GM21515 (cell line): ENCODE data around the gene MARVELD3.
"Not testable (repeated sequence)": the region's sequence is repeated elsewhere in the genome, so short reads cannot be mapped to it uniquely, and the experiment has no call there.

ENCODE experiments used
- ATAC-seq: cut with Tn5 transposase; IDR thresholded peaks from one replicate; pipeline ENCODE4 v1.9.1; 2021; ENCODE audit not compliant: unreplicated experiment

MARVELD3 gene

GRCh38 chr16:71626018-71626857 lies at the start of gene MARVELD3:
MARVELD3 (plus strand) TSS chr16:71626184; CDS start chr16:71626230, 46 bp downstream.
- ATAC-seq: no peak

GRCh38 chr16:71576971-71577370 lies 49.0 kb upstream of the MARVELD3 start, which contains the start of gene TAT:
TAT (minus strand) TSS chr16:71577092; CDS start chr16:71576415, 677 bp downstream.
- ATAC-seq: no peak

GRCh38 chr16:71582553-71582848 lies 43.5 kb upstream of the MARVELD3 start:
- not testable (repeated sequence) for ATAC-seq

- no peak for ATAC-seq
Observed at GRCh38 chr16:71584543-71585317, 41.3 kb upstream of the MARVELD3 start.

- no peak for ATAC-seq
Observed at GRCh38 chr16:71585318-71585703, 40.7 kb upstream of the MARVELD3 start.

- not testable (repeated sequence) for ATAC-seq
Observed at GRCh38 chr16:71589334-71589733, 36.6 kb upstream of the MARVELD3 start.

- not testable (repeated sequence) for ATAC-seq
Observed at GRCh38 chr16:71590071-71590470, 35.9 kb upstream of the MARVELD3 start.

GRCh38 chr16:71590584-71590983 lies 35.4 kb upstream of the MARVELD3 start:
- ATAC-seq: no peak

- ATAC-seq: no peak
Observed at GRCh38 chr16:71591917-71592316, 34.1 kb upstream of the MARVELD3 start.

- no peak for ATAC-seq
Observed at GRCh38 chr16:71593048-71593999, 32.7 kb upstream of the MARVELD3 start.

- no peak for ATAC-seq
Observed at GRCh38 chr16:71594000-71594646, 31.9 kb upstream of the MARVELD3 start.

GRCh38 chr16:71595340-71595826 lies 30.6 kb upstream of the MARVELD3 start:
- not testable (repeated sequence) for ATAC-seq

- not testable (repeated sequence) for ATAC-seq
Observed at GRCh38 chr16:71598426-71598825, 27.6 kb upstream of the MARVELD3 start.

- ATAC-seq: no peak
Observed at GRCh38 chr16:71600822-71601221, 25.2 kb upstream of the MARVELD3 start.

GRCh38 chr16:71609066-71609465 lies 16.9 kb upstream of the MARVELD3 start:
- no peak for ATAC-seq

GRCh38 chr16:71610447-71610846 lies 15.5 kb upstream of the MARVELD3 start:
- ATAC-seq: no peak

- ATAC-seq: peak; percentile 62
Observed at GRCh38 chr16:71610936-71611871, 14.8 kb upstream of the MARVELD3 start.

GRCh38 chr16:71614956-71615355 lies 11.0 kb upstream of the MARVELD3 start:
- ATAC-seq: not testable (repeated sequence)

GRCh38 chr16:71618429-71618828 lies 7.6 kb upstream of the MARVELD3 start:
- ATAC-seq: no peak
